H54 (cell line): ENCODE data around the gene ZNF282.
"Not testable (repeated sequence)": the region's sequence is repeated elsewhere in the genome, so short reads cannot be mapped to it uniquely, and the experiment has no call there.

ENCODE experiments used
- DNase-seq: peaks from one replicate; pipeline ENCODE4 v3.0.0; 2011; ENCODE audit warnings: low spot score, mixed read lengths; ENCODE audit not compliant: insufficient read length
- FAIRE-seq: peaks from 3 replicates; lab custom pipeline; 2011; peaks lifted over from hg19 to GRCh38; lab: Jason Lieb, UNC
- POLR2A ChIP-seq: IDR thresholded peaks from 2 replicates; pipeline ENCODE4 v1.6.1; 2011; ENCODE audit warnings: low read depth, mild to moderate bottlenecking, low read length

ZNF282 gene

DNA sequence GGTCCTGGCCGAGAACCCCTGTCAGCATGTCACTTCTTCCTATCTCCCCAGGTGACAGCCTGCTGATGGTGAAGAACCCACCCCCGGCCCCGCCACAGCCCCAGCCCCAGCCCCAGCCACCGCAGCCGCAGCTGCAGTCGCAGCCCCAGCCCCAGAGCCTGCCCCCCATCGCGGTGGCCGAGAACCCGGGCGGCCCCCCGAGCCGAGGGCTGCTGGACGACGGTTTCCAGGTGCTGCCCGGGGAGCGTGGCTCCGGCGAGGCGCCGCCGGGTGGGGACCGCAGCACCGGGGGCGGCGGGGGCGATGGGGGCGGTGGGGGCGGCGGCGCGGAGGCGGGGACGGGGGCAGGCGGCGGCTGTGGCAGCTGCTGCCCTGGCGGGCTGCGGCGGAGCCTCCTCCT lies 28.4 kb downstream of the ZNF282 start:
- DNase-seq: no peak
- FAIRE-seq: no peak
- TF ChIP-seq POLR2A: no peak

DNA sequence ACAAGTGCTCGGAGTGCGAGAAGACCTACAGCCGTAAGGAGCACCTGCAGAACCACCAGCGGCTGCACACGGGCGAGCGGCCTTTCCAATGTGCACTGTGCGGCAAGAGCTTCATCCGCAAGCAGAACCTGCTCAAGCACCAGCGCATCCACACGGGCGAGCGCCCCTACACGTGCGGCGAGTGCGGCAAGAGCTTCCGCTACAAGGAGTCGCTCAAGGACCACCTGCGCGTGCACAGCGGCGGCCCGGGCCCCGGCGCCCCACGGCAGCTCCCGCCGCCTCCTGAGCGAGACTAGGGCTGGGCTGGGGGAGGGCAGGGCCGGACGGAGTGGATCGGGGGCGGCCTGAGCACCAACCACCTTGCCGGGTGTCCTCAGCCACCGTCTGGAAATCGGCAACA lies 29.0 kb downstream of the ZNF282 start:
- DNase-seq (no peak), FAIRE-seq (no peak)
- TF ChIP-seq POLR2A: no peak

DNA sequence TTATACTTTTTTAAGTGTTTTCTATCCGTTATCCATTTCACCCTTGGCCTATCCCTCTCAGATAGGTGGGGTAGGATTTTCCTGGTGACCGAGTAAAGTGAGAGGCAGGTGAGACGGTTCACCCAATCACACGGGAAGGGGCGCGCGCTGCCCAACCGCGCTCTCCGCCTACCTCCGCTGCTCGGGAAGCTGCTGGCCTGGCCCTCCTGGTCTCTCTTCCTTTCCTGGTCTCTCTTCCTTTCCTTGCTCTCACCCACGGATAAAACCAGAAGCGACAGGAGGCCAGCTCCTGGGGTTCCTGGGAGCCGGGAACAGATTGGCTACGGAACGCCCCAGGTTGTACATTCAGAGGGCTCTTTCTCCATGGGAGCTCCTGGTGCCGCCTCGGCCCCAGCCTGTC lies 29.8 kb downstream of the ZNF282 start:
- DNase-seq: no peak
- no peak for FAIRE-seq
- TF ChIP-seq POLR2A: no peak

DNA sequence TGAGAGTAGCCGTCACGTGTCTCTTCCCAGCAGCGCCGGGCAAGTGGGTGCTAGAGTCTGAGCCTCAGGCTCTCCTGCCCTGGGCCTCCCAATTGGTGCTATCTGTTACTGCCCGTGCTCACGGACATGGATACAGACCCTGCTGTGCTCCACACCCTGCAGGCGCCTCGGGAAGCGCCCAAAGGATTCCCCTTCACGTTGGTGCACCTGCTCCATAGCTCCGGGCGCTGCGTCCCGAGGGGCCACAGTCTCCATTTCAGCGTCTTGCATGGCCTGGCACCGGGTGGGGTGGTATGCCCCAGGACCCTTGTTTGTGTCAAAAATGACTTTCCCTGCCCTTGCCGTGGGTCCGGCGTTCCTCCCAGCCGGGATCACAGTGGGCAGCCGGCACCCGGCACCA lies 30.3 kb downstream of the ZNF282 start:
- no peak for TF ChIP-seq POLR2A
- DNase-seq: no peak
- no peak for FAIRE-seq

DNA sequence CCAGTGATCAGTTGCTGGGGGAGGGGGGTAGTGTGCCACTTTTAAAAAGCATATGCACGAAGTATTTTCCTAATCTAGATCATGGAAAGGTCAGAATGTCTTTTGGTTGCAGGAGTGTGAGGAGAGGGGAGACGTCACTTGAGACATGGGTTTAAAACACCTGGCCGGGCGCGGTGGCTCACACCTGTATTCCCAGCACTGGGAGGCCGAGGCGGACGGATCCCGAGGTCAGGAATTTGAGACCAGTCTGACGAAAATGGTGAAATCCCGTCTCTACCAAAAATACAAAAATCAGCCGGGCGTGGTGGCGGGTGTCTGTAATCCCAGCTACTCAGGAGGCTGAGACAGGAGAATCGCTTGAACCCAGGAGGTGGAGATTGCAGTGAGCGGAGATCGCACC lies 31.0 kb downstream of the ZNF282 start:
- DNase-seq, FAIRE-seq: not testable (repeated sequence)

DNA sequence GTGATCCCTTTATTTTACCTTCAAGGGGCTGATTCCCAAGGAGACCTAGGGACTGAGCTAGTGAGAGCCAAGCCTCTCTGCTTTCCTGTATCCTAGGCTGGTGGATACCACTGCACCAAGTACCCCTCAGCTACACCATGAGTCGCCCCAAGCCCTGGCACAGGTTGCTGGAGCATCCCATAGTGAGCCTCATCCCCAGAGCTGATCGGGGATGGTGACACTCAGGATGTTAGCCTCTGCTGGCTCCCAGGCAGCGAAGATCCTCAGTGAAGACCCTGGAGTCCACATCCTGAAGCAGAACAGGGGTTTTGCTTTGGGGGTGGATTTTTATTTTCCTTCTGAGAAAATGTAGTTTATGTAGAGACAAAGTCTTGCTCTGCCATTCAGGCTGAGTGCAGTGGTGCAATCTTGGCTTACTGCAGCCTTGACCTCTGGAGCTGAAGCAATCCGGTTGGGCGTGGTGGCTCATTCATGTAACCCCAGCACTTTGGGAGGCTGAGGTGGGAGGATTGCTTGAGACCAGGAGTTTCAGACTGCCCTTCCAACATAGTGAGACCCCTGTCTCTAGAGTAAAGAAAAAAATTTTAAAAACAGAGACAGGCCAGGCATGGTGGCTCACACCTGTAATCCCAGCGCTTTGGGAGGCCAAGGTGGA lies 31.6 kb downstream of the ZNF282 start:
- FAIRE-seq (no peak), DNase-seq (no peak)
- no peak for TF ChIP-seq POLR2A

DNA sequence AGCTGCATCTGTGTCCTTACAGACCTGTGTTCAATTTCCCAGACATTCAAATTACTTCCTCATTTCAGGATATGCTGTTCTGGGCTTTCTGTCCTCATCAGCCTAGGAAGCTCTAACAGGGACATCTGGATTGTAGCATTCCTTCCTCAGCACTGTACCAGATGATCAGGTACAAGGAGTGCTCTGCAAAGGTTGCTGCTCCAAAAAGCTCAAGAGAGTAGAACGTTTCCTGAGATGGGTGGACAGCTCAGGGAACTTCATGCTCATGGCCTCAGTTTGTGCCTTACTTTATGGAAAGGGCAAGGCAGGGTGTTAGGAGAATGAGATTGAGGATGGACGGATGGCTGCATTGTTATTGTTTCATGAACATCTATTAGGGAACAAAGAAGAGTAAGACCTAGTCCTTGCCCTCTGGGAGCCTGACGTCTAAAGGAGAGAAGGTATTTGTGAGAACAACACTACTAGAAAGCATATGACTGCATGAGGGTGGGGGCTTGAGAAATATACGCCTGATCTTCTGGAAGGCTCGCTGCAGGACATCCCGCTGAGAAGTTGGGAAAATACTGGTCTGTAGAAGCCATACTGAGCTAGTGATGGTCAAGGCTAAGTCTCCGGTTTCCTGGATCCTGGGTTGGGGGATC lies 33.6 kb downstream of the ZNF282 start:
- TF ChIP-seq POLR2A: no peak

DNA sequence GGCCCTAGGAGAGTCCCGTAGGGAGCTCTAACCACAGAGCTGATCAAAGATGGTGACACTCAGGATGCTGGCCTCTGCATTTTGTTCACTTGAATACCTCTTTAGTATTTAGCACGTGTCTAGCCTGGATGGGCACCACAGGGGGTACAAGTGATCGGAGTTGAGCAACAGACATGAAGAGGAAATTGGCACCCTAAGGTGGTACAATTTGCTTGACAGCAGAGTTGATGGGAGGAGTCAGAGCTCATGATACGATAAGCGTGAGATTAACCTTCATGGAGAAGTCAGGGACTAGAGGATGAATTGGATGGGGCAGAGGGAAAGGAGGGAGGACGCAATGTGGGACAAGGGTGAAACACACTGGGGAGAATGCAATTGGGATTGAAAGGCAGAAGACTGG lies 34.2 kb downstream of the ZNF282 start:
- FAIRE-seq (no peak), DNase-seq (no peak)
- TF ChIP-seq POLR2A: no peak

More for the DNA sequence above, 33.6 kb downstream of the ZNF282 start:
- FAIRE-seq (no peak), DNase-seq (no peak)

DNA sequence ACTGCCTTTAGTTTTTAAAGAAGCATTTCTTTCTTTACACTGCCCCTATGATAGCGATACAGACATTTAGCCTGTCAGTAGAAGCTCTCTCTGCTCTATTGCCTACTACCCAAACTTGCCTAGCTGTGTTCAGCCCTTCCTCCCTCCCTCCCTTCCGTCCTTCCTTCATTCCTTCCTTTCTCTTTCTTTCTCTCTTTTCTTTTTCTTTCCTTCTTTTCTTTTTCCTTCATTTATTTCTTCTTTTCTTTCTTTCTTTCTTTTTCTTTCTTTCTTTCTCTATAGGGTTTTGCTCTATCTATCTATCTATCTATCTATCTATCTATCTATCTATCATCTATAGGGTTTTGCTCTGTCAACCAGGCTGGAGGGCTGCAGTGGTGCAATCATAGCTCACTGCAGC lies 37.0 kb downstream of the ZNF282 start:
- FAIRE-seq (no peak), DNase-seq (no peak)
- TF ChIP-seq POLR2A: no peak

DNA sequence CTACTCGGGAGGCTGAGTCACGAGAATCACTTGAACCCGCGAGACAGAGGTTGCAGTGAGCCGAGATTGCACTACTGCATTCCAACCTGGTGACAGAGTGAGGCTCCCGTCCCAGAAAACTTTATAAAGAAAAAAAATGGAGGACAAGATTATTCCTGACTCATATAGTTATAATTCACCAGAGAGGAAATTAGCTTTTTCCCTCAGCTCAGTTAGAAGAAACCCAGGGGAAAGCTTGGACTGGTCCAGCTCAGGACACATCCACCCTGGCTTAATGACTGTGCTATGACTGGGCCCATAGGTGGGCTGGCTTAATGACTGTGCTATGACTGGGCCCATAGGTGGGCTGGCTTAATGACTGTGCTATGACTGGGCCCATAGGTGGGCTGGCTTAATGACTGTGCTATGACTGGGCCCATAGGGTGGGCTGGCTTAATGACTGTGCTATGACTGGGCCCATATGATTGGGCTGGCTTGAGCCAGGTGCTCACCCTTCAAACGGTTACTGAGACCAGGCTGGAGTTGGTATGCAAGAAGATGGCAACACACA lies 38.4 kb downstream of the ZNF282 start:
- not testable (repeated sequence) for FAIRE-seq
- DNase-seq: peak; percentile 74

DNA sequence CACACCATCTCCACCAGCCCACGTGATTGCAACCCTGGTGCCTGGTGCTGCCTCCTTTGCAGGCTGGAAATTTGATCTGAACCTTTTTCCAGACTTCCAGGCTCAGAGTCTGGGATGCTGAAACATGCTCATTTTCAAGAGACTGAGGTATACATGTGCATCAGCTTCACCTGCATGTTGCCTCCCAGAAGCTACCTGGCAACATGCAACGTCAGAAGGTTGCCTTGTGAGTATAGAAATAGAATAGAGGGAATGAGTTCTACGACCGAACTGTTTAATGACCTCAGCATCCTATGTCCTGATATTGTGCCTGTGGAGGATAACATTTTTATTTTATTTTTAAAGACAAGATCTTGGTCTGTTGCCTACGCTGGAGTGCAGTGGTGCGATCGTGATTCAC lies 42.2 kb downstream of the ZNF282 start:
- FAIRE-seq: no peak
- TF ChIP-seq POLR2A: no peak
- DNase-seq: no peak

DNA sequence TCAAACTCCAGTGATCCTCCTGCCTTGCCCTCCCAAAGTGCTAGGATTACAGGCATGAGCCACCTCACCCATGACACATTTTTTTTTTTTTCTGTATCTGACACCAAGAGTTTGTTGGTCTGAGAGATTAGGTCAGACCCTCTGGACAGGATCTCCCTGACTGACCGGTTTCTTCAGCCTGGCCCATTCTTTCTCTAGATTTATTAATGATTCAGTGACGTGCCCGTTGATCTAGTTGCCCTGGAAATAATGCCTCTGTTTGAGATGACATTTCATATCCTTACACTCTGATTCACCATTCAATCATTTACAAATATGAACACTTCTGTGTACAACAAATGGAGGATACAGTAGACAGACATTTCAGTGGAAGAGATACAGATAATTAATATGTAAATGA lies 42.7 kb downstream of the ZNF282 start:
- FAIRE-seq (no peak), DNase-seq (no peak)

DNA sequence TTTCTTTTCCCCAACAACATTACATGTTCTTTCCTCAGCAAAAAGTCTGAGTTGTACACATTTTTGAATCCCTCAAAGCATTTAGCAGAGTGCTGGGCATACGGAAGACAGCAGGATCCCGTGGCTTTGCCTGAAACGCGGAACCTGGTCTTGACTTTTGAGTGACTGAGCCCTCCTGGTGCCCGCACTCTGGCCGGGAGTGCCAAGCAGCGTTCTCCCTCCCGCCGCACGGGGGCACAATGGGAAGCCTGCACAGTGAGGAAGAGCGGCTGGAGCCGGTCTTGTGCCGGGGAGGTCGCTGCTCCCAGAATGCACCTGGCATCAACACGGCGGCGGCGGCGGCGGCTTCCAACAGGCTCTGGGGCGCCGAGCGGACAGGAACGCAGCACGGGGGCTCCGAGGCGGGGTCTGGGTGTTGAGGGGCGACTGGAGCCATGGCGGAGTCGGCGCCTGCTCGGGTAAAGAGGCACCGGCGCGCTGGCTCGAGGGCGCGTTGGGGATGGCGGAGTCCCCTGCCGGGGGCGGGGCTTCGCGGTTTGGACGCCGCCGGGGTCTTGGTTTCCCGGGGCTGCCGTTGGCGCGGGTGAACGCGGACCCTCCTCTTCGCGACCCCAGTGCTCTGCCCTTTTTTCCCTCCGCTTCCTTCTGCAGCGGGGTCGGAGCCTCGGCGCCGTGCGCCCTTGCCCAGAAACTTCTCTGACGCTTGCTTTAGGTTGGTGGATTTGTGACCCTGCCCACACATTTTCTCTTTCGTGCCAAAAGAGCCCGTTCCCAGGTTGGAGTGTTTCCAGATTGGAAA lies 44.2 kb downstream of the ZNF282 start, which contains the start of gene ZNF212:
Gene ZNF212, plus strand, starts transcription at position 307 of the 799 bp plus-strand sequence. Its CDS starts 128 bp downstream, at position 435.
- peak; percentile 96 for DNase-seq
- TF ChIP-seq POLR2A: no peak
- no peak for FAIRE-seq

More for the DNA sequence above, 42.7 kb downstream of the ZNF282 start:
- no peak for TF ChIP-seq POLR2A

DNA sequence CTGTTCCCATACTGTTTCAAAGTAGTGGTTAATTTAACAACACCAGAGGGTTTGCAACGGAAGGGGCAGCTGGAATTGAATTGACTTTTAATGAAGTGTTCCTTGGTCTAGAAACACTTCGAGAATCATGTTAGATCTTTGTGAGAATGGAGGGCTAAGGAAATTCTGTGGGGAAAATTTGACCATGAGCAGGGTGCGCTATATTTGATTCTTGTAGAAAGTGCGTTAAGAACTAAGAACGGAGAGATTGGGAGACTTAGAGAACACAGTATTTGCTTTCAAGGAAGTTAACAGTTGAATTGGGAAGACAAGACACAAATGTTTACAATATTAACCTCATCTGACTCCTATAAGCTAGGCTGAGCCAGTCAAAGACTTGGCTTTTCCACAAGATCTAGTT lies 45.3 kb downstream of the ZNF282 start:
- TF ChIP-seq POLR2A: no peak
- no peak for DNase-seq
- no peak for FAIRE-seq
